ENCODE measurements around the gene PRRX2. TPM values are rescaled to one million over a fixed set of nuclear protein-coding genes. Genes with fewer than 3 reads are reported as not detected.

PRRX2 gene
- total and polyA plus RNA-seq, 2 of the 4 experiments (the other 2 are of a cell fraction): 12.7 to 35.5 TPM

DNA sequence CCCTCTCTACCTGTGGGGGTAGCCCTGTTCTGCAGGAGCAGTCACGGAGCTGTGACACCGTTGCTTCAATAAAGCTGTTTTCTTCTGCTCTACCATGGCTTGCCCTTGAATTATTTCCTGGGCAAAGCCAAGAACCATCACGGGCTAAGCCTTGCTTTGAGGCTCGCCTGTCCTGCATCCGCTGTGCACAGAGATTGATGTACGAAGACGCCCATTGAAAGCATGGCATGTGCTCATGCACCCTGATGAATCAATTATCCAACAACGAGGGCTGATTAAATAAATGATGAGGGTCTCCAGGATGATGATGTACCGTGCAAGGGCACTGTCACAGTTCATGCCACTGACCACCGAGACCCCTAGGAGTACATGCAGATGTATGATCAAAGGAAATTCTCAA lies 66.7 kb downstream of the PRRX2 start (continued):
- TF ChIP-seq, protein P1, sequence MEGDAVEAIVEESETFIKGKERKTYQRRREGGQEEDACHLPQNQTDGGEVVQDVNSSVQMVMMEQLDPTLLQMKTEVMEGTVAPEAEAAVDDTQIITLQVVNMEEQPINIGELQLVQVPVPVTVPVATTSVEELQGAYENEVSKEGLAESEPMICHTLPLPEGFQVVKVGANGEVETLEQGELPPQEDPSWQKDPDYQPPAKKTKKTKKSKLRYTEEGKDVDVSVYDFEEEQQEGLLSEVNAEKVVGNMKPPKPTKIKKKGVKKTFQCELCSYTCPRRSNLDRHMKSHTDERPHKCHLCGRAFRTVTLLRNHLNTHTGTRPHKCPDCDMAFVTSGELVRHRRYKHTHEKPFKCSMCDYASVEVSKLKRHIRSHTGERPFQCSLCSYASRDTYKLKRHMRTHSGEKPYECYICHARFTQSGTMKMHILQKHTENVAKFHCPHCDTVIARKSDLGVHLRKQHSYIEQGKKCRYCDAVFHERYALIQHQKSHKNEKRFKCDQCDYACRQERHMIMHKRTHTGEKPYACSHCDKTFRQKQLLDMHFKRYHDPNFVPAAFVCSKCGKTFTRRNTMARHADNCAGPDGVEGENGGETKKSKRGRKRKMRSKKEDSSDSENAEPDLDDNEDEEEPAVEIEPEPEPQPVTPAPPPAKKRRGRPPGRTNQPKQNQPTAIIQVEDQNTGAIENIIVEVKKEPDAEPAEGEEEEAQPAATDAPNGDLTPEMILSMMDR (conservative IDR thresholded peaks at IDR 0.05; ENCODE audit: low read depth, low read length): no peak

DNA sequence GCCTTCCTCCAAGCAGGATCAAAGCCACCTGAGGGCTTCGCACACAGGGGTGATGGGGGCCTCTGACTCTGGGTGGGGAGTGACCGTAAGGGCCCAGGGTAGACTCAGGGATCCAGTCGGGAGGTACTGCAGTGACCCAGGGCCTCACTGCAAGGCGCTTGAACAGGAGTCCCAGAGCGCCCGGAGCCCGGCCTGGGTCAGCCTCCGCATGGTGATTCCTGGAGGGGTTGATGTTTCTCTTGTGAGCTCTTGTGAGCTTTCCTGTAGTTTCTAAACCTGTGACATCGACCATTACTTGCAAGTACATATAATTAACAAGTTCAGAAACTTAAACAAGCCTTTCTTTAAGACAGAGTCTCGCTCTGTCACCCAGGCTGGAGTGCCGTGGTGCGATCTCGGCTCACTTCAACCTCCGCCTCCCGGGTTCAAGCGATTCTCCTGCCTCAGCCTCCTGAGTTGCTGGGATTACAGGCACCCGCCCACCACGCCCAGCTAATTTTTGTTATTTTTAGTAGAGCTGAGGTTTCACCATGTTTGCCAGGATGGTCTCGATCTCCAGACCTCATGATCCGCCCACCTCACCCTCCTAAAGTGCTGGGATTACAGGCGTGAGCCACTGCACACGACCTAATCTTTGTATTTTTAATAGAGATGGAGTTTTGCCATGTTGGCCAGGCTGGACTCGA lies 67.6 kb downstream of the PRRX2 start:
- in situ Hi-C loops (cut with MboI; ENCODE audit: low sequenced_read_pairs): no loop called here
- TF ChIP-seq, protein P1 (conservative IDR thresholded peaks at IDR 0.05; ENCODE audit: low read depth, low read length): no peak
- TF ChIP-seq, protein P2, sequence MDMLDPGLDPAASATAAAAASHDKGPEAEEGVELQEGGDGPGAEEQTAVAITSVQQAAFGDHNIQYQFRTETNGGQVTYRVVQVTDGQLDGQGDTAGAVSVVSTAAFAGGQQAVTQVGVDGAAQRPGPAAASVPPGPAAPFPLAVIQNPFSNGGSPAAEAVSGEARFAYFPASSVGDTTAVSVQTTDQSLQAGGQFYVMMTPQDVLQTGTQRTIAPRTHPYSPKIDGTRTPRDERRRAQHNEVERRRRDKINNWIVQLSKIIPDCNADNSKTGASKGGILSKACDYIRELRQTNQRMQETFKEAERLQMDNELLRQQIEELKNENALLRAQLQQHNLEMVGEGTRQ (IDR thresholded peaks at IDR 0.05; ENCODE audit: low read depth, low read length): no peak
- TF ChIP-seq RFX5 (IDR thresholded peaks at IDR 0.05; ENCODE audit: low read depth, low read length): no peak
- TF ChIP-seq SMC3 (IDR thresholded peaks at IDR 0.05; ENCODE audit: low read depth, low read length): no peak
- TF ChIP-seq, protein P3, sequence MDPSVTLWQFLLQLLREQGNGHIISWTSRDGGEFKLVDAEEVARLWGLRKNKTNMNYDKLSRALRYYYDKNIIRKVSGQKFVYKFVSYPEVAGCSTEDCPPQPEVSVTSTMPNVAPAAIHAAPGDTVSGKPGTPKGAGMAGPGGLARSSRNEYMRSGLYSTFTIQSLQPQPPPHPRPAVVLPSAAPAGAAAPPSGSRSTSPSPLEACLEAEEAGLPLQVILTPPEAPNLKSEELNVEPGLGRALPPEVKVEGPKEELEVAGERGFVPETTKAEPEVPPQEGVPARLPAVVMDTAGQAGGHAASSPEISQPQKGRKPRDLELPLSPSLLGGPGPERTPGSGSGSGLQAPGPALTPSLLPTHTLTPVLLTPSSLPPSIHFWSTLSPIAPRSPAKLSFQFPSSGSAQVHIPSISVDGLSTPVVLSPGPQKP (IDR thresholded peaks at IDR 0.05; ENCODE audit: borderline replicate concordance, low read depth, low read length): no peak
- TF ChIP-seq FOS (IDR thresholded peaks at IDR 0.05; ENCODE audit: low read depth, low read length): no peak
- TF ChIP-seq CEBPB (IDR thresholded peaks at IDR 0.05; ENCODE audit: low read depth, low read length): no peak
- no peak for TF ChIP-seq RCOR1 (IDR thresholded peaks at IDR 0.05; ENCODE audit: insufficient replicate concordance, low read length)
- TF ChIP-seq MXI1 (IDR thresholded peaks at IDR 0.05; ENCODE audit: borderline replicate concordance, low read depth, low read length): no peak

More for the DNA sequence above, 67.6 kb downstream of the PRRX2 start:
- Histone ChIP-seq H3K18ac (ENCODE audit: low read depth, low read length) (no peak overlapping the region), H3K9me1 (ENCODE audit: insufficient read depth, low read length) (peaks cover 2% of the 10 kb centered on the region; the same call in 1 of the 2 replicates), H2BK20ac (ENCODE audit: low read depth, low read length) (no peak overlapping the region), H3K4ac (ENCODE audit: low read depth, low read length) (no peak overlapping the region), H4K91ac (ENCODE audit: insufficient read depth, low read depth, low read length) (no peak overlapping the region), H2BK5ac (ENCODE audit: low read depth, low read length, poor library complexity, severe bottlenecking) (no peak overlapping the region), H2AK9ac (replicated peaks; ENCODE audit: low read depth, low read length, poor library complexity) (no peak overlapping the region), H3K27ac (ENCODE audit: insufficient read depth, low read length) (no peak overlapping the region), H2BK15ac (ENCODE audit: low read depth, low read length) (no peak overlapping the region), H4K8ac (ENCODE audit: low read depth in 2 of 2, low read length in 2 of 2) (no peak overlapping the region), H3K4me1 (ENCODE audit: control insufficient read depth, insufficient read depth, low read length) (peaks cover 3% of the 10 kb centered on the region), H3K27me3 (ENCODE audit: control insufficient read depth, insufficient read depth, low read length) (no peaks in the 10 kb centered on the region; the same call in 1 of the 2 replicates), H2AK5ac (ENCODE audit: low read depth, low read length) (no peak overlapping the region), H2AFZ (replicated peaks; ENCODE audit: low read length, poor library complexity) (peak overlapping the region; percentile 32), H3K4me3 (ENCODE audit: insufficient read depth, low read depth, low read length) (no peak overlapping the region), H3K23ac (ENCODE audit: low read depth, low read length) (no peak overlapping the region), H3K9me3 (ENCODE audit: control insufficient read depth, insufficient read depth, low read length) (no peaks in the 10 kb centered on the region), H3K4me2 (ENCODE audit: low read depth, low read length) (no peak overlapping the region), H4K5ac (ENCODE audit: low read depth, low read length) (no peak overlapping the region), H3K79me1 (ENCODE audit: low read depth in 1 of 2, low read length in 2 of 2) (no peaks in the 10 kb centered on the region), H2BK120ac (ENCODE audit: low read depth, low read length) (no peak overlapping the region), H3K36me3 (ENCODE audit: control insufficient read depth, insufficient read depth, low read length) (no peaks in the 10 kb centered on the region), H3K9ac (ENCODE audit: low read depth, low read length) (no peak overlapping the region), H3K14ac (replicated peaks; ENCODE audit: low read depth, low read length) (no peak overlapping the region), H3K56ac (ENCODE audit: extremely low read depth, insufficient read depth, low read length) (no peak overlapping the region), H4K20me1 (ENCODE audit: insufficient read depth, low read length) (no peaks in the 10 kb centered on the region)
- intact Hi-C loops (cut with micrococcal nuclease) (no loop called here), dilution Hi-C loops (cut with HindIII; ENCODE audit: low sequenced_read_pairs, unreplicated experiment) (no loop called here)
- ChIA-PET CTCF (no interaction called here), POLR2A (ENCODE audit: unreplicated experiment) (no interaction called here)
- DNase-seq (no peak), ATAC-seq (ENCODE audit: low read depth) (no peak)
- BruUV-seq (replicated peaks): no TSS peak
- 100% methylated on average over 1 of the region's 23 CpGs; no CpG with 5 or more reads in 1 of the 2 experiments for WGBS, 2 experiments (ENCODE audit: extremely low coverage in 2 of 2, insufficient read length in 1 of 2)

All from IMR-90 (cell line).